HG03378 (cell line): ENCODE data around the gene FOXP1.

Experiments used
- ATAC-seq: cut with Tn5 transposase; IDR thresholded peaks from one replicate; pipeline ENCODE4 v1.9.1; 2021; ENCODE audit warnings: mild to moderate bottlenecking, moderate library complexity; ENCODE audit not compliant: unreplicated experiment

The FOXP1 gene

GRCh38 chr3:71003511-71003910, 580.0 kb downstream of the FOXP1 start:
- no peak for ATAC-seq

DNA sequence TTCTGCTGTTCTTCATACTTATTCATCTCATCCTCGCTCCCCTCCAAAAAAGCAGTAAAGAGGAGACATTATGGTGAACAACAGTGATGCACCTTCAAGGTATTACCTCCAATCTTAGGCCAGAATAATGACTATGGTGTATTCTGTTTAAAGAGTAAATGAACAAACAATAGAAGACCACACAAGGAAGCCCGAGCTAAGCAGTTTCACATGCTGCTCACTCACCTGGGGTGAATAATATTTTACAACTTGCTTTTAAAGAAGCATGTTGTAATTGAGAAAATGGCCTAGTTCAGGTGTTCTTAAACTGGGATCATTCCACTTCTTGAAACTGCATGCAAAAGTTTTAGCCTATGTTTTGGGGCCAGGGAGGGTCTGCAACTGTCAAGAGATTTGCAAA, 581.2 kb downstream of the FOXP1 start:
- no peak for ATAC-seq

DNA sequence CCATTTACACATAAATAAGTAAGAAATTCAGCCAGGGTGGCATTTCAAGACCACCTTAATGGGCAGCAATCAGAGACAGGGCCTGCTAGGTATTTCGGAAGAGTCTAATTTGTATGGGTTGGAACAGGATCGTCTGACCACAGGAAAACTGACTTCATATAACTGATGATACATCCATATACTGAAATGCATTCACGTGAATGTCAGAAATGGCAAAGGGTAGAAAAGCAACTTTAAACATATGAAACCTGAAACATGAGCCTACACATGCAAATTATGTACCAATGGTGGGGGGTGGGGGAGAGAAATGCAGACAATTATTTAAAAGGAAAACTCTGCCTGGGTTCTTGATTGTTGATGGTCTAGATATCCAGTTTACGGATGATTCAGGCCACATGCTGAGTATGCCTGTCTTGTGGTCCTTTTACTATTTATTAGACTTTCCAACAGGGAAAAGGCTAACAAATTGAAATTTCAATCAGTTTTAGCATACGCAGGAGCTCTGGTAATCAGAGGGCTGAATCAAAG, 582.2 kb downstream of the FOXP1 start:
- no peak for ATAC-seq

DNA sequence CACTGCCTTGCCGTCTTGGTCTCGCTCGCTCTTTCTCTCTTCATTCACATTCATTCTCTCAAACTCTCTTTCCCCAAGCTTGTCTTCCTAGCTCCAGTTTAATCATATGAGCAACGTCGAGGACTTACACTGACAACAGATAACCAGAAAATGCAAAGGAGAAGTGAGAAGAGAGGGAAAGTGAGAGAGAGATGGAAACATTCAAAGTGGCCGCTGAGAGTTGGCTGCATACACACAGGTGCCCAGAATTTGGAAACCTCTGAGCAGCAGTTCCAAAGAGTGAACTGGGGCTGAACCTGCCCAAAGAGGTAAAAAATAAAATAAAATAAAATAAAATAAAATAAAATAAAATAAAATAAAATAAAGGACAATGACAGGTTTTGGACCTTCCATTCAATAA, 583.0 kb downstream of the FOXP1 start:
- no peak for ATAC-seq

DNA sequence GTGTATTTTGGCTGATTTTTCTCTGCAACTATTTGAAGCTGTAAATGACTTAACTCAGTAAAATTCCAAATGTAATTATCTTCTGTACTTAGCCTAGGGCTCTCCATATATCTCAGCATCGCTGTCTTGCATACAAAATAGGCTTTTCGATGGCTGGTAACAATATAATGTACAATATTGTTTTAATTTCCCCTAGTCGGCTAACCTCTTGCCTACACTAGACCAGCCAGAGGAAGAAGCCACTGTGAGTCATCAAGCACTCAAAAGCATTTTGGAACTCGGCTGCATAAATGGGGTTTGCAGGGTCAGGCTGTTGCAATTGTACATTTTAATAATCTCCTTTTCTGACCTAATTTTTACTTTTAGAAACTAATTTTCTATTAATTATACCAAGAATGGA, 583.8 kb downstream of the FOXP1 start:
- no peak for ATAC-seq

DNA sequence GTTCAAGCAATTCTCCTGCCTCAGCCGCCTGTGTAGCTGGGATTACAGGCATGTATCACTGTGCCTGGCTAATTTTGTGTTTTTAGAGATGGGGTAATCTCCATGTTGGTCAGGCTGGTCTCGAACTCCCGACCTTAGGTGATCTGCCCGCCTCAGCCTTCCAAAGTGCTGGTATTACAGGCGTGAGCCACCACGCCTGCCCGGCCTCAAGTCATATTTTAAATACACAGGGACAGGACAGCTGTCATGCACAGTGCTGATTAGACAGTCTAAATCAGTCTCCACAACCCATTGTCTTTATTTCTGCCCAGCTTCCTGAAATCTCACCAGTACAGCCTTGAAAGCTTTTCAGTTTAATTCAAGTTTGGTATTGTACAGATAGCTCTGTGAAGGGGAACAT, 587.4 kb downstream of the FOXP1 start:
- ATAC-seq, result no peak

DNA sequence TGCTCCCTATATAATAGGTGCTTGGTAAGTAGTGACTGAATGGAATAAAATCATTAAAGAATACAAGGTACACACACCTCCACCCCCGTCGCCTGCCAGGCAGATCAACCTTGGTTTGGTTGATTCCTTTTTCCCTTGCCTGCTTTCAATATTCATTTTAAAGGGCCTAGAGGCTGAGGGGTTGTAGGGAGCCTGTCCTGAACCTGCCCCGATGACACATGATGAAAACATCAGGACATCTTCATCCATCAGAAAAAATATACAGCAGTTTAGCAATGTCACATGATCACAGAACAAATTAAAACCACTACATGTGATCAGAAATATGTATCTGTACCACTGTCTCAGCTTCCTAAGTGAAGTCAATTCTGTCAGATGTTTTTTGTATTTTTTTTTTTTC, 588.9 kb downstream of the FOXP1 start:
- ATAC-seq, result no peak

DNA sequence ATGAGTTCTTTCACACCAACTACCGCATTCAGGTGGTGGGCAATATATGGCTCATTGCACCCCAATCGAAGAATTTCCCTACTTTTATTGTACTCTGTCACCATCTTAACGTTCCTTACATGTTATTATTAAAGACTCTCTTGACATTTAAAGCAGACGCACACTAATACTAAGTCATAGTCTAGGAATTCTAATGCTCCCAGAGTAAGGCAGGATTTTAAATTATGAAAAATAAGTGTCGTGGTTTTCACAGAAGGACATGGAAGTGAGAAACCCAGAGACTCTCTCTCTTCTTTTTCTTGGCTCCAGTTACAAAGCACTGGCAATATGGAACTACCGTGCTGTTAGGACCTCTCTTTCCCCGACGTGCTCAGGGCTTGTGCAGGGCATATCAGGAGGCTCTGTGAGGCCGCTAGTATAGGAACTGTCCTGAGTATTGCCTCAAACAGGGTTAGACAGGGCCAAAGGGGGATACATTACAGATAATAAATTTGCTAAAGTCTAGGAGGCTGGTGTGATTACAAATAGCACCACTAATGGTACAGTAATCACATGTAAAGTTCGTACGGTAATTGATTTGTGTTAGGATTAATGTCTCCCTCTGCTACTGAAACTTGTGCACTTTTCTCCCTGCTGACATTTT, 590.8 kb downstream of the FOXP1 start:
- ATAC-seq, result no peak

- ATAC-seq, result no peak
These were observed 591.4 kb downstream of the FOXP1 start for GRCh38 chr3:70992131-70992530.

DNA sequence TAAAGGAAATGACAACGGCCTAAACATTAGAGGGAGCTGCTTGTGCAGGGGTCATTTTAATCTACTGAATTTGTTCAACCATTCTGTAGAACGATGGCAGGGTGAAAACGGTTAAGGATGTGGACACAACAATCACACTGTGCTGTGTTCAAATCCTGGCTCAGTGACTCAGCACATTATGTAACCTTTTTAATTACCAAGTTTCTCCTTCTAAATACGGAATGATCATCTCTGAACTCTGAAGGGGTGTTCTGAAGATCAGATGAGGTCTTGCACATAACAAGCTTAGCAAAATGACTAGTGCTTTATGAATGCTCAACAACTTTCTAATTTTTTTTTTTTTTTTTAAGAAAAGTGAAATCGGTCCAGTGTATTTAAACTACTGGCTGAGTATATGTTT, 592.8 kb downstream of the FOXP1 start:
- no peak for ATAC-seq

- no peak for ATAC-seq
These were observed 593.3 kb downstream of the FOXP1 start for GRCh38 chr3:70990185-70990584.

GRCh38 chr3:70989174-70989573, 594.4 kb downstream of the FOXP1 start:
- ATAC-seq, result no peak

GRCh38 chr3:70988111-70988510, 595.4 kb downstream of the FOXP1 start:
- ATAC-seq, result no peak

DNA sequence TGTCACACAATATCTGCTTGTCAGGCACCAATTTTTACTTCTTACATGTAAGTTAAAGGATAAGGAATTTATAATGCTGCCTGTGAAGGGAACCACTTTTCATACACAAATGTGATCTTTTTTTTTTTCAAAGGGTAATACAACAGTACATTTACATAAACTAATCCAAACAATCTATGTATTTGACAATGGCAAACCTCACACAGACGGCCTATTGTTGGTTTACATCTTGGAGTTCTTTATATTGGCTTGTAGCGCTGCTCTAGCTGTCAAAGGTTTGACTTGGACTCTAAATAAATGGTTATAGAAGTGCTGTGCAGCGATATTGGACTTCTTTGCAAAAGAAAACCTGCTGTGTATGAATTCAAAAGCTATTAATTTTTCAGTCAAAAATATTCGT, 598.0 kb downstream of the FOXP1 start:
- ATAC-seq, result no peak

- no peak for ATAC-seq
These were observed 598.6 kb downstream of the FOXP1 start for GRCh38 chr3:70984776-70985482.

DNA sequence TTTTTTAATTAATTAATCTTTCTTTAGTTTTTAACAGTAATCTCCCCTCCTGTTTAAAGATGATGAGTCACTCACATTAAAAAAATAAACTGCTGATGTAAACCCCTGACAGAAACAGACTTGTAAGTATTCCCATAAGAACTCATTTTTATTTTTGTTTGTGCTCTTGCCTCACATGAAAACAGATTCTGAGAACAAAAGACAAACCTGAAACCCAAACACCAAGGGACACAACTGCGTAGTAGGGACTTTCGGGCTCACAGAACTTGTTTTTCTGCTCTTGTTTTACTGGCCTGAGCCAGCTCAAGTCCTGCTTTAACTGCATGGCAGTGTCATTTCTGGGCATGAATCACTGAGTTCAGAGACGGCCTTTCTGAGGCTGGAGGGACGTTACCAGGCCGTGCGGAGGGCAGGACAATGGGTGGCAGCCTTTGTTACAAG, 600.8 kb downstream of the FOXP1 start:
- ATAC-seq, result peak; percentile 68

- ATAC-seq, result no peak
These were observed 601.2 kb downstream of the FOXP1 start for GRCh38 chr3:70982284-70982683.

- ATAC-seq, result no peak
These were observed 602.2 kb downstream of the FOXP1 start for GRCh38 chr3:70981231-70981880.

- no peak for ATAC-seq
These were observed 602.8 kb downstream of the FOXP1 start for GRCh38 chr3:70980646-70981170.

DNA sequence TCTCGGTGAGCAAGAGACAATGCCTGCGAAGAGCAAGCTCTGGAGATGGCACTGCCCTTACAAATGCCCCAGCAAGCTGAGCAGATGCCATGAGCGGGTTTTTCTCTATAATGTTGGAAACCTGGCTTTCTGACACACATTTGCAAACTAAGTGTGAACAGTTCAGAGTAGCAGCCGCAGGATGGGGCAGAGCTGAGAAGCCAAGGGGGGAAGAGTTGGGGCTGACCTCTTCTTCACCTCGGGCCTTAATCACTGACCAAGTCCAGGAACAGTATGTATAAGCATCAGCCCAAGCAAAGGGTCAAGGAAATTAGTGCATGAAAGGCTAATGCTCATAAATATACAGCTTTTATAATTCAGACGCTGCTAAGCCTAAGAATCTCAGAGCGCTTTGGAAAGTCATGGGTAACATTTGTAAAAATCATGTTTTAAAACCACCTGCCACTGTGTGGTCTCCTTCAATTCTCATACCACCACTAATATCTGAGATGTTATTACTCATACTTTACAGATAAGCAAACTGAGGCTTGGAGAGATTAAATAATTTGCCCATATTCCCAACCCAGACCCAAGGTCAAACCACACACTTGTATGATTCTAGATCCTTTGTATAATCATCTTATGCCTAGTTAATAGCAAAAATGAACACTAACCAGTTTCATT, 603.4 kb downstream of the FOXP1 start:
- no peak for ATAC-seq

- ATAC-seq, result no peak
These were observed 605.8 kb downstream of the FOXP1 start for GRCh38 chr3:70977712-70978111.
